Measurements from ENCODE around the gene MYO3B.

GRCh38 chr2:170498619-170499018 is 320.7 kb downstream of the MYO3B start:
- TF ChIP-seq, protein P1, sequence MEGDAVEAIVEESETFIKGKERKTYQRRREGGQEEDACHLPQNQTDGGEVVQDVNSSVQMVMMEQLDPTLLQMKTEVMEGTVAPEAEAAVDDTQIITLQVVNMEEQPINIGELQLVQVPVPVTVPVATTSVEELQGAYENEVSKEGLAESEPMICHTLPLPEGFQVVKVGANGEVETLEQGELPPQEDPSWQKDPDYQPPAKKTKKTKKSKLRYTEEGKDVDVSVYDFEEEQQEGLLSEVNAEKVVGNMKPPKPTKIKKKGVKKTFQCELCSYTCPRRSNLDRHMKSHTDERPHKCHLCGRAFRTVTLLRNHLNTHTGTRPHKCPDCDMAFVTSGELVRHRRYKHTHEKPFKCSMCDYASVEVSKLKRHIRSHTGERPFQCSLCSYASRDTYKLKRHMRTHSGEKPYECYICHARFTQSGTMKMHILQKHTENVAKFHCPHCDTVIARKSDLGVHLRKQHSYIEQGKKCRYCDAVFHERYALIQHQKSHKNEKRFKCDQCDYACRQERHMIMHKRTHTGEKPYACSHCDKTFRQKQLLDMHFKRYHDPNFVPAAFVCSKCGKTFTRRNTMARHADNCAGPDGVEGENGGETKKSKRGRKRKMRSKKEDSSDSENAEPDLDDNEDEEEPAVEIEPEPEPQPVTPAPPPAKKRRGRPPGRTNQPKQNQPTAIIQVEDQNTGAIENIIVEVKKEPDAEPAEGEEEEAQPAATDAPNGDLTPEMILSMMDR (IDR thresholded peaks at IDR 0.05; ENCODE audit: low read depth, low read length, poor library complexity, severe bottlenecking), result no peak
- TF ChIP-seq EZH2phosphoT487 (IDR thresholded peaks at IDR 0.05; ENCODE audit: borderline replicate concordance, low read length), result no peak

Data from DOHH2 (cell line).